Measurements from ENCODE around the gene SPTBN1.

Gene SPTBN1

GRCh38 chr2:54582987-54583386 lies 126.9 kb downstream of the SPTBN1 start:
- TF ChIP-seq, protein P1, sequence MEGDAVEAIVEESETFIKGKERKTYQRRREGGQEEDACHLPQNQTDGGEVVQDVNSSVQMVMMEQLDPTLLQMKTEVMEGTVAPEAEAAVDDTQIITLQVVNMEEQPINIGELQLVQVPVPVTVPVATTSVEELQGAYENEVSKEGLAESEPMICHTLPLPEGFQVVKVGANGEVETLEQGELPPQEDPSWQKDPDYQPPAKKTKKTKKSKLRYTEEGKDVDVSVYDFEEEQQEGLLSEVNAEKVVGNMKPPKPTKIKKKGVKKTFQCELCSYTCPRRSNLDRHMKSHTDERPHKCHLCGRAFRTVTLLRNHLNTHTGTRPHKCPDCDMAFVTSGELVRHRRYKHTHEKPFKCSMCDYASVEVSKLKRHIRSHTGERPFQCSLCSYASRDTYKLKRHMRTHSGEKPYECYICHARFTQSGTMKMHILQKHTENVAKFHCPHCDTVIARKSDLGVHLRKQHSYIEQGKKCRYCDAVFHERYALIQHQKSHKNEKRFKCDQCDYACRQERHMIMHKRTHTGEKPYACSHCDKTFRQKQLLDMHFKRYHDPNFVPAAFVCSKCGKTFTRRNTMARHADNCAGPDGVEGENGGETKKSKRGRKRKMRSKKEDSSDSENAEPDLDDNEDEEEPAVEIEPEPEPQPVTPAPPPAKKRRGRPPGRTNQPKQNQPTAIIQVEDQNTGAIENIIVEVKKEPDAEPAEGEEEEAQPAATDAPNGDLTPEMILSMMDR (conservative IDR thresholded peaks at IDR 0.05; ENCODE audit: low read length) = no peak
- DNase-seq (ENCODE audit: low read depth) = no peak
- H3K4me3 ChIP-seq (ENCODE audit: low read length) = no peak overlapping the region

- H3K4me3 ChIP-seq (ENCODE audit: low read length) = no peak overlapping the region
- TF ChIP-seq, protein P1 (conservative IDR thresholded peaks at IDR 0.05; ENCODE audit: low read length) = no peak
Measured at GRCh38 chr2:54584598-54584997, 128.5 kb downstream of the SPTBN1 start.

GRCh38 chr2:54585136-54585733 lies 129.1 kb downstream of the SPTBN1 start:
- DNase-seq (ENCODE audit: low read depth) = no peak
- TF ChIP-seq, protein P1 (conservative IDR thresholded peaks at IDR 0.05; ENCODE audit: low read length) = no peak
- H3K4me3 ChIP-seq (ENCODE audit: low read length) = no peak overlapping the region

More at GRCh38 chr2:54584598-54584997, 128.5 kb downstream of the SPTBN1 start:
- DNase-seq (ENCODE audit: low read depth) = no peak

GRCh38 chr2:54586062-54586461 lies 129.9 kb downstream of the SPTBN1 start:
- no peak overlapping the region for H3K4me3 ChIP-seq (ENCODE audit: low read length)
- no peak for DNase-seq (ENCODE audit: low read depth)

GRCh38 chr2:54586494-54586893 lies 130.4 kb downstream of the SPTBN1 start:
- no peak overlapping the region for H3K4me3 ChIP-seq (ENCODE audit: low read length)
- DNase-seq (ENCODE audit: low read depth) = no peak
- TF ChIP-seq, protein P1 (conservative IDR thresholded peaks at IDR 0.05; ENCODE audit: low read length) = no peak

More at GRCh38 chr2:54586062-54586461, 129.9 kb downstream of the SPTBN1 start:
- TF ChIP-seq, protein P1 (conservative IDR thresholded peaks at IDR 0.05; ENCODE audit: low read length) = no peak

GRCh38 chr2:54587171-54588016 lies 131.3 kb downstream of the SPTBN1 start:
- no peak for DNase-seq (ENCODE audit: low read depth)
- TF ChIP-seq, protein P1 (conservative IDR thresholded peaks at IDR 0.05; ENCODE audit: low read length) = no peak
- no peak overlapping the region for H3K4me3 ChIP-seq (ENCODE audit: low read length)
